ENCODE results near the gene PRSS22. TPM values are rescaled to one million over a fixed set of nuclear protein-coding genes. Genes with fewer than 3 reads are reported as not detected.

PRSS22 gene
- total and polyA plus RNA-seq, 9 donors, result 0.10 to 7.2 (median 1.2) TPM; not detected in 3

- DNase-seq, result no peak
- 91 to 96% (median 92%) methylated on average over 4 of the region's 4 CpGs for WGBS, 3 donors
- Histone ChIP-seq H3K4me1 (ENCODE audit: insufficient read depth) (no peaks in the 10 kb centered on the region), H3K9me3 (peaks cover 0 to 5% of the 10 kb centered on the region in 2 donors), H3K4me3 (no peak overlapping the region), H3K27ac (no peak overlapping the region), H3K36me3 (no peaks in the 10 kb centered on the region), H3K27me3 (no peaks in the 10 kb centered on the region)
- intact Hi-C loops (cut with DNase I), result no loop called here
- TF ChIP-seq POLR2A (IDR thresholded peaks at IDR 0.05) (no peak), EP300 (IDR thresholded peaks at IDR 0.05) (no peak)
- TF ChIP-seq, protein P1, sequence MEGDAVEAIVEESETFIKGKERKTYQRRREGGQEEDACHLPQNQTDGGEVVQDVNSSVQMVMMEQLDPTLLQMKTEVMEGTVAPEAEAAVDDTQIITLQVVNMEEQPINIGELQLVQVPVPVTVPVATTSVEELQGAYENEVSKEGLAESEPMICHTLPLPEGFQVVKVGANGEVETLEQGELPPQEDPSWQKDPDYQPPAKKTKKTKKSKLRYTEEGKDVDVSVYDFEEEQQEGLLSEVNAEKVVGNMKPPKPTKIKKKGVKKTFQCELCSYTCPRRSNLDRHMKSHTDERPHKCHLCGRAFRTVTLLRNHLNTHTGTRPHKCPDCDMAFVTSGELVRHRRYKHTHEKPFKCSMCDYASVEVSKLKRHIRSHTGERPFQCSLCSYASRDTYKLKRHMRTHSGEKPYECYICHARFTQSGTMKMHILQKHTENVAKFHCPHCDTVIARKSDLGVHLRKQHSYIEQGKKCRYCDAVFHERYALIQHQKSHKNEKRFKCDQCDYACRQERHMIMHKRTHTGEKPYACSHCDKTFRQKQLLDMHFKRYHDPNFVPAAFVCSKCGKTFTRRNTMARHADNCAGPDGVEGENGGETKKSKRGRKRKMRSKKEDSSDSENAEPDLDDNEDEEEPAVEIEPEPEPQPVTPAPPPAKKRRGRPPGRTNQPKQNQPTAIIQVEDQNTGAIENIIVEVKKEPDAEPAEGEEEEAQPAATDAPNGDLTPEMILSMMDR (IDR thresholded peaks at IDR 0.05), result no peak
Observed at GRCh38 chr16:2804728-2805127, 53.2 kb downstream of the PRSS22 start.

GRCh38 chr16:2803545-2804195 lies 54.3 kb downstream of the PRSS22 start:
- no peaks in the 10 kb centered on the region for H3K27me3 ChIP-seq
- no peaks in the 10 kb centered on the region for H3K36me3 ChIP-seq
- no peak overlapping the region for H3K4me3 ChIP-seq
- intact Hi-C loops (cut with DNase I), result no loop called here
- 76 to 85% (median 85%) methylated on average over 3 of the region's 3 CpGs for WGBS, 3 donors
- no peak for DNase-seq
- no peaks in the 10 kb centered on the region for H3K4me1 ChIP-seq (ENCODE audit: insufficient read depth)
- TF ChIP-seq POLR2A (IDR thresholded peaks at IDR 0.05) (no peak), EP300 (IDR thresholded peaks at IDR 0.05) (no peak)
- TF ChIP-seq, protein P1 (IDR thresholded peaks at IDR 0.05), result no peak
- no peak overlapping the region for H3K27ac ChIP-seq
- peaks cover 0 to 5% of the 10 kb centered on the region in 2 donors for H3K9me3 ChIP-seq

Other genes with a start within 250 kb of the PRSS22 start
- 10 to 100 TPM; 12.4 to 19.8 (median 14.3) TPM for gene KCTD5, start 175.6 kb downstream of the PRSS22 start, total RNA-seq
- 10 to 100 TPM; 12.2 to 12.4 TPM for gene KCTD5, start 175.6 kb downstream of the PRSS22 start, polyA plus RNA-seq
- 1 to 10 TPM in 3 of 7 donors, under 1 TPM in 4; 0.46 to 1.3 (median 0.92) TPM for gene PRSS27, start 137.9 kb downstream of the PRSS22 start, total RNA-seq
- gene PRSS27, start 137.9 kb downstream of the PRSS22 start, polyA plus RNA-seq, result 1 to 10 TPM in 1 of 2 donors, not detected in 1; 1.3 TPM
- 100 to 1,000 TPM; 300 to 736 (median 470) TPM for gene SRRM2, start 105.5 kb downstream of the PRSS22 start, total RNA-seq
- gene SRRM2, start 105.5 kb downstream of the PRSS22 start, polyA plus RNA-seq, result 100 to 1,000 TPM; 524 to 602 TPM
- gene ELOB, start 80.9 kb downstream of the PRSS22 start, total RNA-seq, result 100 to 1,000 TPM; 136 to 498 (median 172) TPM
- gene ELOB, start 80.9 kb downstream of the PRSS22 start, polyA plus RNA-seq, result 100 to 1,000 TPM in 1 of 2 donors, 1 to 10 TPM in 1; 8.9 to 385 TPM
- gene PRSS33, start 70.6 kb downstream of the PRSS22 start, total RNA-seq, result 10 to 100 TPM in 1 of 7 donors, 1 to 10 TPM in 1, under 1 TPM in 3, not detected in 2; 0.36 to 26.8 (median 0.82) TPM
- gene PRSS33, start 70.6 kb downstream of the PRSS22 start, polyA plus RNA-seq, result not detected
- gene PRSS41, start 59.7 kb downstream of the PRSS22 start, total RNA-seq, result under 1 TPM in 1 of 7 donors, not detected in 6; 0.20 TPM
- gene PRSS41, start 59.7 kb downstream of the PRSS22 start, polyA plus RNA-seq, result not detected
- 1 to 10 TPM in 3 of 7 donors, under 1 TPM in 1, not detected in 3; 0.87 to 9.3 (median 2.4) TPM for gene PRSS21, start 40.9 kb downstream of the PRSS22 start, total RNA-seq
- gene PRSS21, start 40.9 kb downstream of the PRSS22 start, polyA plus RNA-seq, result under 1 TPM in 1 of 2 donors, not detected in 1; 0.53 TPM
- gene ZG16B, start 27.9 kb downstream of the PRSS22 start, total RNA-seq, result 1 to 10 TPM in 1 of 7 donors, under 1 TPM in 3, not detected in 3; 0.32 to 1.0 (median 0.45) TPM
- gene ZG16B, start 27.9 kb downstream of the PRSS22 start, polyA plus RNA-seq, result 1 to 10 TPM in 1 of 2 donors, under 1 TPM in 1; 0.28 to 1.8 TPM
- 10 to 100 TPM; 24.7 to 46.0 (median 30.6) TPM for gene FLYWCH2, start 25.0 kb upstream of the PRSS22 start, total RNA-seq
- 10 to 100 TPM in 1 of 2 donors, 1 to 10 TPM in 1; 3.0 to 50.9 TPM for gene FLYWCH2, start 25.0 kb upstream of the PRSS22 start, polyA plus RNA-seq
- 10 to 100 TPM; 31.4 to 66.9 (median 55.3) TPM for gene FLYWCH1, start 53.8 kb upstream of the PRSS22 start, total RNA-seq
- 10 to 100 TPM in 1 of 2 donors, 1 to 10 TPM in 1; 2.2 to 37.2 TPM for gene FLYWCH1, start 53.8 kb upstream of the PRSS22 start, polyA plus RNA-seq
- under 1 TPM in 4 of 7 donors, not detected in 3; 0.18 to 0.57 (median 0.23) TPM for gene KREMEN2, start 106.1 kb upstream of the PRSS22 start, total RNA-seq
- not detected for gene KREMEN2, start 106.1 kb upstream of the PRSS22 start, polyA plus RNA-seq
- gene PAQR4, start 111.2 kb upstream of the PRSS22 start, total RNA-seq, result 1 to 10 TPM in 4 of 7 donors, under 1 TPM in 3; 0.30 to 5.7 (median 2.4) TPM
- 1 to 10 TPM; 1.4 to 1.5 TPM for gene PAQR4, start 111.2 kb upstream of the PRSS22 start, polyA plus RNA-seq
- gene PKMYT1, start 122.3 kb upstream of the PRSS22 start, total RNA-seq, result 1 to 10 TPM in 3 of 7 donors, under 1 TPM in 2, not detected in 2; 0.23 to 2.6 (median 1.1) TPM
- gene PKMYT1, start 122.3 kb upstream of the PRSS22 start, polyA plus RNA-seq, result under 1 TPM in 1 of 2 donors, not detected in 1; 0.52 TPM
- gene CLDN9, start 154.8 kb upstream of the PRSS22 start, total RNA-seq, result under 1 TPM in 4 of 7 donors, not detected in 3; 0.11 to 0.24 (median 0.19) TPM
- not detected for gene CLDN9, start 154.8 kb upstream of the PRSS22 start, polyA plus RNA-seq
- 1 to 10 TPM in 1 of 7 donors, not detected in 6; 1.8 TPM for gene CLDN6, start 160.0 kb upstream of the PRSS22 start, total RNA-seq
- not detected for gene CLDN6, start 160.0 kb upstream of the PRSS22 start, polyA plus RNA-seq
- 10 to 100 TPM in 2 of 7 donors, 1 to 10 TPM in 5; 3.7 to 52.5 (median 8.6) TPM for gene TNFRSF12A, start 162.2 kb upstream of the PRSS22 start, total RNA-seq
- 1 to 10 TPM; 7.9 to 8.1 TPM for gene TNFRSF12A, start 162.2 kb upstream of the PRSS22 start, polyA plus RNA-seq
- gene HCFC1R1, start 165.8 kb upstream of the PRSS22 start, total RNA-seq, result 10 to 100 TPM; 15.9 to 73.1 (median 55.1) TPM
- 10 to 100 TPM; 27.5 to 82.0 TPM for gene HCFC1R1, start 165.8 kb upstream of the PRSS22 start, polyA plus RNA-seq
- gene THOC6, start 165.9 kb upstream of the PRSS22 start, total RNA-seq, result 10 to 100 TPM in 6 of 7 donors, 1 to 10 TPM in 1; 6.7 to 21.0 (median 15.6) TPM
- 10 to 100 TPM in 1 of 2 donors, 1 to 10 TPM in 1; 3.5 to 14.3 TPM for gene THOC6, start 165.9 kb upstream of the PRSS22 start, polyA plus RNA-seq
- 10 to 100 TPM in 1 of 7 donors, 1 to 10 TPM in 2, under 1 TPM in 2, not detected in 2; 0.89 to 21.9 (median 1.7) TPM for gene BICDL2, start 178.8 kb upstream of the PRSS22 start, total RNA-seq
- under 1 TPM in 1 of 2 donors, not detected in 1; 0.02 TPM for gene BICDL2, start 178.8 kb upstream of the PRSS22 start, polyA plus RNA-seq
- gene MMP25, start 188.4 kb upstream of the PRSS22 start, total RNA-seq, result under 1 TPM in 6 of 7 donors, not detected in 1; 0.15 to 0.72 (median 0.61) TPM
- gene MMP25, start 188.4 kb upstream of the PRSS22 start, polyA plus RNA-seq, result under 1 TPM; 0.17 to 0.59 TPM
- gene IL32, start 207.5 kb upstream of the PRSS22 start, total RNA-seq, result 10 to 100 TPM in 4 of 7 donors, 1 to 10 TPM in 3; 3.8 to 24.7 (median 10.6) TPM
- gene IL32, start 207.5 kb upstream of the PRSS22 start, polyA plus RNA-seq, result 10 to 100 TPM; 23.9 to 54.9 TPM
- gene ZSCAN10, start 241.1 kb upstream of the PRSS22 start, total RNA-seq, result under 1 TPM in 2 of 7 donors, not detected in 5; 0.47 to 0.69 TPM
- gene ZSCAN10, start 241.1 kb upstream of the PRSS22 start, polyA plus RNA-seq, result under 1 TPM in 1 of 2 donors, not detected in 1; 0.06 TPM